Parathyroid adenoma (tissue), 2 donors: ENCODE results near the gene MGST2.

Experiments
- H2AFZ ChIP-seq: fragments of 300-600 bp; sonication (generic); one replicate; pipeline ENCODE4 v1.7.0; 2017; ENCODE audit warnings: antibody characterized with exemption, mild to moderate bottlenecking
- H3K27ac ChIP-seq: fragments of 300-600 bp; sonication (generic); one replicate; pipeline ENCODE4 v1.7.0; 2017
- H3K27me3 ChIP-seq: fragments of 300-600 bp; sonication (generic); one replicate; pipeline ENCODE4 v1.7.0; 2017; ENCODE audit warnings: low read length; ENCODE audit not compliant: control insufficient read depth, insufficient read depth
- H3K36me3 ChIP-seq: fragments of 300-600 bp; sonication (generic); one replicate; pipeline ENCODE4 v1.7.0; 2017; ENCODE audit warnings: low read length; ENCODE audit not compliant: control insufficient read depth, insufficient read depth
- H3K4me1 ChIP-seq: fragments of 300-600 bp; sonication (generic); one replicate; pipeline ENCODE4 v1.7.0; 2017; ENCODE audit warnings: control low read depth
- H3K4me2 ChIP-seq: fragments of 300-600 bp; sonication (generic); one replicate; pipeline ENCODE4 v1.7.0; 2017; ENCODE audit warnings: low read length
- H3K4me3 ChIP-seq: fragments of 300-600 bp; sonication (generic); one replicate; pipeline ENCODE4 v1.7.0; 2017; ENCODE audit warnings: low read depth, low read length
- H3K79me2 ChIP-seq: fragments of 300-600 bp; sonication (generic); one replicate; pipeline ENCODE4 v1.7.0; 2017; ENCODE audit warnings: control low read depth
- H3K9ac ChIP-seq: fragments of 300-600 bp; sonication (generic); one replicate; pipeline ENCODE4 v1.7.0; 2017; ENCODE audit warnings: mild to moderate bottlenecking
- H3K9me3 ChIP-seq: fragments of 300-600 bp; sonication (generic); one replicate; pipeline ENCODE4 v1.7.0; 2017; ENCODE audit warnings: low read length; ENCODE audit not compliant: control insufficient read depth
- TF ChIP-seq, protein P1 (sequence below): fragments of 300-600 bp; sonication (generic); IDR thresholded peaks from one replicate; pipeline ENCODE4 v1.7.0; 2017; ENCODE audit warnings: antibody characterized with exemption, mild to moderate bottlenecking
- donor health status: primary hyperparathyroidism.

Gene MGST2

DNA sequence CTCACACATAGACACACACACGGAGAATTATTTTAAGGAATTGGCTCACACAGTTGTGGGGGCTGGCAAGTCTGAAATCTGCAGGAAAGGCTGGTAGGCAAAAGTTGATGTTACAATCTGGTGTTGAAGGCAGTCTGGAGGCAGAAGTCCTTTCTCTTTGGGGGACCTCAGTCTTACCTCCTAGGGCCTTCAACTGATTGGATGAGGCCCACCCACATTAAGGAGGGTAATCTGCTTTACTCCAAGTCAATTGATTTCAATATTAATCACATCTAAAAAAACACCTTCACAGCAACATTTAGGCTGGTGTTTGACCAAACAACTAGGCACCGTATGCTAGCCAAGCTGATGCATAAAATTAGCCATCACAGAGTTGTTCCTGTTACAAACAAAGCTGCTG lies 10.7 kb downstream of the MGST2 start:
- no peaks in the 10 kb centered on the region for H3K9me3 ChIP-seq
- TF ChIP-seq, protein P1, sequence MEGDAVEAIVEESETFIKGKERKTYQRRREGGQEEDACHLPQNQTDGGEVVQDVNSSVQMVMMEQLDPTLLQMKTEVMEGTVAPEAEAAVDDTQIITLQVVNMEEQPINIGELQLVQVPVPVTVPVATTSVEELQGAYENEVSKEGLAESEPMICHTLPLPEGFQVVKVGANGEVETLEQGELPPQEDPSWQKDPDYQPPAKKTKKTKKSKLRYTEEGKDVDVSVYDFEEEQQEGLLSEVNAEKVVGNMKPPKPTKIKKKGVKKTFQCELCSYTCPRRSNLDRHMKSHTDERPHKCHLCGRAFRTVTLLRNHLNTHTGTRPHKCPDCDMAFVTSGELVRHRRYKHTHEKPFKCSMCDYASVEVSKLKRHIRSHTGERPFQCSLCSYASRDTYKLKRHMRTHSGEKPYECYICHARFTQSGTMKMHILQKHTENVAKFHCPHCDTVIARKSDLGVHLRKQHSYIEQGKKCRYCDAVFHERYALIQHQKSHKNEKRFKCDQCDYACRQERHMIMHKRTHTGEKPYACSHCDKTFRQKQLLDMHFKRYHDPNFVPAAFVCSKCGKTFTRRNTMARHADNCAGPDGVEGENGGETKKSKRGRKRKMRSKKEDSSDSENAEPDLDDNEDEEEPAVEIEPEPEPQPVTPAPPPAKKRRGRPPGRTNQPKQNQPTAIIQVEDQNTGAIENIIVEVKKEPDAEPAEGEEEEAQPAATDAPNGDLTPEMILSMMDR = no peak
- H3K4me1 ChIP-seq = no peaks in the 10 kb centered on the region
- no peak overlapping the region for H3K4me3 ChIP-seq
- no peak overlapping the region for H2AFZ ChIP-seq
- H3K27ac ChIP-seq = no peak overlapping the region
- H3K4me2 ChIP-seq = no peak overlapping the region
- no peaks in the 10 kb centered on the region for H3K36me3 ChIP-seq
- no peaks in the 10 kb centered on the region for H3K27me3 ChIP-seq
- peaks cover 4% of the 10 kb centered on the region for H3K79me2 ChIP-seq
- no peak overlapping the region for H3K9ac ChIP-seq

GRCh38 chr4:139676913-139677585 lies 11.4 kb downstream of the MGST2 start:
- Histone ChIP-seq H3K9me3 (no peaks in the 10 kb centered on the region), H3K4me3 (no peak overlapping the region), H3K36me3 (no peaks in the 10 kb centered on the region), H3K27ac (no peak overlapping the region), H3K9ac (no peak overlapping the region), H3K4me2 (peak overlapping the region; percentile 41), H3K27me3 (no peaks in the 10 kb centered on the region), H3K79me2 (peaks cover 4% of the 10 kb centered on the region), H3K4me1 (no peaks in the 10 kb centered on the region), H2AFZ (no peak overlapping the region)
- TF ChIP-seq, protein P1 = no peak

- no peaks in the 10 kb centered on the region for H3K79me2 ChIP-seq
- no peak overlapping the region for H2AFZ ChIP-seq
- no peak overlapping the region for H3K9ac ChIP-seq
- no peak overlapping the region for H3K27ac ChIP-seq
- no peaks in the 10 kb centered on the region for H3K4me1 ChIP-seq
- no peaks in the 10 kb centered on the region for H3K9me3 ChIP-seq
- H3K4me2 ChIP-seq = no peak overlapping the region
- H3K36me3 ChIP-seq = no peaks in the 10 kb centered on the region
- H3K27me3 ChIP-seq = no peaks in the 10 kb centered on the region
- TF ChIP-seq, protein P1 = no peak
- no peak overlapping the region for H3K4me3 ChIP-seq
Observed at GRCh38 chr4:139682309-139682708, 16.7 kb downstream of the MGST2 start.

DNA sequence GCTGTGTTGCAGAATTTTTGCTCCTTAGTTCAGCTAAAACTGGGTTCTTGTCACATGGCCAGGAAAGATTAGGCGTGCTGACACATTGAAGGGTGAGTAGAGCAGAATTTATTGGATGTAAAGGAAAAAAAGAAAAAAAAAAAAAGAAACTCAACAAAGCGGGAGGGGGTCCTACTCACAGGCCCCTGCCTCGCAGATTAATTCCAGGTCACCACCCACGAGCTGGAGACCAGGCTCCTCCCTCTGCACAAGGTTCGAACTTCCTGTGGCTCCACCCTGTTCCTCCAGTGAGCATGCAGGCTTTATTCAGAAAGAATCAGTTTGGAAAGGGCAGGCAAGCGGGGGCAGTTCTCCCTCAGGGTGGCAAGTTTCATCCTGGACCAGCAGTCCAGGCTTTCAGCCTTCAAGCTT lies 17.1 kb downstream of the MGST2 start:
- Histone ChIP-seq H3K79me2 (no peaks in the 10 kb centered on the region), H3K4me3 (no peak overlapping the region), H3K9me3 (no peaks in the 10 kb centered on the region), H3K27me3 (no peaks in the 10 kb centered on the region), H3K27ac (no peak overlapping the region), H3K4me1 (no peaks in the 10 kb centered on the region), H3K9ac (no peak overlapping the region), H3K36me3 (no peaks in the 10 kb centered on the region), H2AFZ (no peak overlapping the region), H3K4me2 (no peak overlapping the region)
- TF ChIP-seq, protein P1 = no peak

DNA sequence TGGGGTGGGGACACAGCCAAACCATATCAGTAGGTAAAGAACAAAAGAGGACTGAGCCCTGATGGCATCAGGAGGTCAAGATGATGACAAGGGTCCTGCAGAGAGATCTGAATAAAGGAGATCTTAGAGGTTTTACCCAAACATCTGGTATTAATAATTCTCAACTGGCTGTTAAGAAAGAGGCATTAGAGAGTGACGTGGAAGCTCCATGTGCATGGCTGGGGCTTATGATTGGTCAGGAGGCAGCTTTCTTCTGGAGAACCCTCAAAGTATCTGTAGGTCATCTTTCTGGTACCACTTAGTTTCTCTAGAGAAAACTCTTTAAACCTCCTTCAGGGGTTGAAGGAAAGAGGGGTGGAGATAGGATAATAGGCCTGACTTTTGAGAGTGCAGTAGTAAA lies 18.7 kb downstream of the MGST2 start:
- Histone ChIP-seq H3K36me3 (no peaks in the 10 kb centered on the region), H3K79me2 (no peaks in the 10 kb centered on the region), H3K27ac (no peak overlapping the region), H3K4me3 (no peak overlapping the region), H3K27me3 (no peaks in the 10 kb centered on the region), H3K9me3 (no peaks in the 10 kb centered on the region), H2AFZ (no peak overlapping the region), H3K4me1 (no peaks in the 10 kb centered on the region), H3K4me2 (no peak overlapping the region), H3K9ac (no peak overlapping the region)
- TF ChIP-seq, protein P1 = no peak
